Stimulated activated CD4-positive, alpha-beta T cell treated with anti-CD3 and anti-CD28 coated beads, Interleukin-15, amount 100 ng/mL, for 48 hours (primary cell): ENCODE data around the gene HAUS5.
"Not testable (repeated sequence)": the region's sequence is repeated elsewhere in the genome, so short reads cannot be mapped to it uniquely, and the experiment has no call there.

ENCODE experiments used
- DNase-seq, 2 donors: peaks; one replicate each; pipeline ENCODE4 v3.0.0-alpha.2; 2020; ENCODE audit warnings: low read depth in 2 of 2

Gene HAUS5

GRCh38 chr19:35612559-35613321 is at the start of gene HAUS5:
HAUS5 (plus strand) TSS chr19:35612735; CDS start chr19:35612795, 60 bp downstream.
- DNase-seq, result peak; percentile 91 to 93

- no peak for DNase-seq
Measured at GRCh38 chr19:35562776-35563175, 49.8 kb upstream of the HAUS5 start.

GRCh38 chr19:35563207-35563829 is 49.2 kb upstream of the HAUS5 start, which contains the start of gene ATP4A:
ATP4A (minus strand) TSS chr19:35563658; CDS start chr19:35563629, 29 bp downstream.
- DNase-seq, result no peak

- DNase-seq, result no peak
Measured at GRCh38 chr19:35565016-35565856, 47.3 kb upstream of the HAUS5 start.

GRCh38 chr19:35566738-35567137 is 45.8 kb upstream of the HAUS5 start:
- no peak for DNase-seq

- DNase-seq, result no peak
Measured at GRCh38 chr19:35569281-35569781, 43.2 kb upstream of the HAUS5 start.

GRCh38 chr19:35571406-35571965 is 41.0 kb upstream of the HAUS5 start:
- DNase-seq, result no peak

GRCh38 chr19:35577918-35578317 is 34.6 kb upstream of the HAUS5 start:
- DNase-seq, result no peak

- no peak for DNase-seq
Measured at GRCh38 chr19:35578707-35579106, 33.8 kb upstream of the HAUS5 start.

GRCh38 chr19:35582760-35583159 is 29.8 kb upstream of the HAUS5 start:
- no peak for DNase-seq

- peak in 1 of 2 donors; percentile 16 for DNase-seq
Measured at GRCh38 chr19:35585848-35586247, 26.7 kb upstream of the HAUS5 start, which contains the start of gene PMIS2. PMIS2 (plus strand) TSS chr19:35586173; CDS start chr19:35586260, 87 bp downstream.

GRCh38 chr19:35587321-35587720 is 25.2 kb upstream of the HAUS5 start:
- no peak for DNase-seq

- no peak for DNase-seq
Measured at GRCh38 chr19:35590875-35591274, 21.7 kb upstream of the HAUS5 start.

- no peak for DNase-seq
Measured at GRCh38 chr19:35592226-35592625, 20.3 kb upstream of the HAUS5 start.

GRCh38 chr19:35595026-35595425 is 17.5 kb upstream of the HAUS5 start:
- not testable (repeated sequence) for DNase-seq

GRCh38 chr19:35595928-35596327 is 16.6 kb upstream of the HAUS5 start:
- no peak for DNase-seq

GRCh38 chr19:35596366-35596999 is 16.1 kb upstream of the HAUS5 start:
- DNase-seq, result no peak

- no peak for DNase-seq
Measured at GRCh38 chr19:35601971-35602370, 10.6 kb upstream of the HAUS5 start.

GRCh38 chr19:35604436-35604835 is 8.1 kb upstream of the HAUS5 start:
- not testable (repeated sequence) for DNase-seq

GRCh38 chr19:35607170-35607569 is 5.4 kb upstream of the HAUS5 start:
- DNase-seq, result not testable (repeated sequence)

- DNase-seq, result no peak
Measured at GRCh38 chr19:35607661-35608060, 4.9 kb upstream of the HAUS5 start.
